GM12864 (cell line): ENCODE results near the gene RTP5.

Experiments used
- DNase-seq: peaks from one replicate; pipeline ENCODE4 v3.0.0-alpha.2; 2011; ENCODE audit warnings: low read depth
- H3K4me3 ChIP-seq: 2 replicates; pipeline ENCODE4 v1.5.1; 2011; ENCODE audit warnings: mild to moderate bottlenecking, low read depth, low read length, control low read depth
- CTCF ChIP-seq: IDR thresholded peaks from 2 replicates; pipeline ENCODE4 v1.5.1; 2011; ENCODE audit warnings: low read depth, mild to moderate bottlenecking, moderate library complexity, low read length, control low read depth, inconsistent platforms; ENCODE audit errors: missing control alignments

RTP5 gene

GRCh38 chr2:241880311-241881073, 11.0 kb downstream of the RTP5 start:
- no peak for TF ChIP-seq CTCF
- peak overlapping the region; percentile 82 for H3K4me3 ChIP-seq
- no peak for DNase-seq

GRCh38 chr2:241882091-241882625, 12.6 kb downstream of the RTP5 start:
- DNase-seq: peak; percentile 51
- peak overlapping the region; percentile 72 for H3K4me3 ChIP-seq
- peak; percentile 49 for TF ChIP-seq CTCF

DNA sequence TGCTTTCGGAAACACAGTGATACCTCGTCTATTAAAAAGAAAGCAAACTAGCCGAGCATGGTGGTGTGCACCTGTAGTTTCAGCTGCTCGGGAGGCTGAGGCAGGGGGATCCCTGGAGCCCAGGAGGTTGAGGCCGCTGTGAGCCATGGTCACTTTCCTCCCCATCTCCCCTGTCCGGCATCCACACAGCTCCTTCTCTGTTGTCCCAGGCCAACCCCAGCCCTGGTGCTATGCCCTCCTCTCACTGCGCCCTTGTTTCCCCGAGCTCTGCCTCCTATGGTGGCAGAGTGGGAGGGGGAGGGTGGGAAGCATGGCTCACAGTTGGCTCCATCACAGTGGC, 15.4 kb downstream of the RTP5 start:
- DNase-seq: no peak
- no peak for TF ChIP-seq CTCF
- H3K4me3 ChIP-seq: no peak overlapping the region

GRCh38 chr2:241885291-241885945, 15.9 kb downstream of the RTP5 start:
- TF ChIP-seq CTCF: no peak
- DNase-seq: no peak
- no peak overlapping the region for H3K4me3 ChIP-seq

DNA sequence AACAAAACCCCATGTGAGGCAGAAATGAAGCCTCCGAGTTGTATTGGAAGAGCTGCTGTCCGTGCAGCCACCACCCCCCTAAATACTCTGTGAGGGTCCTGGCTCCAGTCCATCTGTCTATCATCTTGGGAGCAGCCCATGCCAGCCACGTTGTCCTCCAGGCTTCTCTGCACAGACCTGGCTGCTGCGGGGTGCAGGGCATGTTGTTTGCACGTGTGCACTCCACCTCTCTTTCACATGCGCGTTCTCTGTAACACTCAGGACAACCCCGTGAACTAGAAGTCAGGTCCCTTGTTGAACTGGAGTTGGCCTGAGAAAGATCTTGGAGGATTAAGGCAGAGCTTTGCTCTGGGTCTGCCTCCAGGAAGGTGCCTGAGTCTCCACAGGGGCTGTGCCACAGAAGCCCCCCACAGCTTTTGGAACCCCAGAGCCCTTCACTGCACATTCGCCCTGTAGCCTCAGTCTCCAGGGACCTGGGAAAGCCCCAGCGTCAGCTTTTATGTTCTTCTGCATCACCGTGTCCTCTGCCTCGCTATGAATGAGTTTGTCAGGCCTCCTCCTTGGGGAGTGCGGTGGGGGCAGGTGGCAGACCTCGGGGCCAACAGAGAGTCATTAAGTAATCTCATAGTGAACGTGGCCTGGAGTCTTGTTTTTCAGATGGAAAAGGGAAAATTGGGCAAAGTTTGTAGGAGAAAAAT, 16.6 kb downstream of the RTP5 start:
- TF ChIP-seq CTCF: no peak
- no peak overlapping the region for H3K4me3 ChIP-seq
- DNase-seq: no peak

- DNase-seq: no peak
- H3K4me3 ChIP-seq: no peak overlapping the region
- no peak for TF ChIP-seq CTCF
Observed at GRCh38 chr2:241886840-241887447, 17.4 kb downstream of the RTP5 start.
